Upper lobe of left lung (tissue), 6 donors: ENCODE results near the gene RBM10. TPM values are rescaled to one million over a fixed set of nuclear protein-coding genes. Genes with fewer than 3 reads are reported as not detected.

Source experiments
- ATAC-seq, 2 donors: fragments of 200-7000 bp; cut with Tn5 transposase; one replicate each; pipeline ENCODE4 v1.9.1; 2022; ENCODE audit warnings: mild to moderate bottlenecking in 2 of 2, moderate library complexity in 2 of 2; ENCODE audit not compliant: low FRiP score in 2 of 2
- DNase-seq, 2 donors: peaks; one replicate each; pipeline ENCODE4 v3.0.0-alpha.2; 2019 to 2020
- H3K27ac ChIP-seq, 4 donors: fragments of 200-600 bp; sonication (generic); one replicate each; pipeline ENCODE4 v1.5.1; 2016 to 2019
- H3K27me3 ChIP-seq, 4 donors: fragments of 200-600 bp; sonication (generic); one replicate each; pipeline ENCODE4 v1.5.1; 2017 to 2019
- H3K36me3 ChIP-seq, 4 donors: fragments of 200-600 bp; sonication (generic); one replicate each; pipeline ENCODE4 v1.5.1; 2016 to 2019
- H3K4me1 ChIP-seq, 4 donors: fragments of 200-600 bp; sonication (generic); one replicate each; pipeline ENCODE4 v1.5.1; 2018 to 2019
- H3K4me3 ChIP-seq, 4 donors: fragments of 200-600 bp; sonication (generic); one replicate each; pipeline ENCODE4 v1.5.1; 2017 to 2019; ENCODE audit warnings: mild to moderate bottlenecking in 2 of 4, moderate library complexity in 1 of 4
- H3K9me3 ChIP-seq, 4 donors: fragments of 200-600 bp; sonication (generic); one replicate each; pipeline ENCODE4 v1.5.1; 2018 to 2019
- EP300 ChIP-seq, 4 donors: sonication (generic); formaldehyde crosslinking; IDR thresholded peaks; one replicate each; pipeline ENCODE4 v1.5.1; 2017; ENCODE audit warnings: antibody characterized with exemption in 4 of 4, control low read depth in 2 of 4
- POLR2A ChIP-seq, 4 donors: fragments of 450-650 bp; IDR thresholded peaks; one replicate each; pipeline ENCODE4 v1.5.1; 2016 to 2017; ENCODE audit warnings: antibody characterized with exemption in 4 of 4, mild to moderate bottlenecking in 2 of 4
- POLR2AphosphoS5 ChIP-seq, 2 donors: sonication (generic); formaldehyde crosslinking; IDR thresholded peaks; one replicate each; pipeline ENCODE4 v1.5.1; 2017; ENCODE audit warnings: antibody characterized with exemption in 2 of 2
- WGBS, 2 donors: methylation state at CpG; one replicate each; pipeline ENCODE4 v1.1.5; 2017 to 2018; 5-methylcytosine and 5-hydroxymethylcytosine counted together
- total RNA-seq, 6 donors: library from RNA; depleted of rRNA in 4 of 6; stranded (reverse); fragments of >200 nt in 4 of 6; gene quantifications; one replicate each; pipeline versions ENCODE4 v1.1.0 to v1.2.1, GENCODE V29; 2016 to 2021
- TF ChIP-seq, protein P1 (sequence below), 6 experiments: fragments of 450-650 bp in 4 of 6; fragments of 200-600 bp in 2 of 6; sonication (generic) in 2 of 6; IDR thresholded peaks; one replicate each; pipeline ENCODE4 v1.5.1; 2016 to 2019; ENCODE audit warnings: antibody characterized with exemption in 6 of 6
- donor health status: DM: no; HTN: no; CAD: no; lungs with moderate emphysema.
- donor health status: DM: no; HTN: yes; CAD: no; lungs with severe emphysema.

RBM10 gene
- total RNA-seq, 6 donors from 2014 or later: 29.2 to 59.7 (median 32.5) TPM

DNA sequence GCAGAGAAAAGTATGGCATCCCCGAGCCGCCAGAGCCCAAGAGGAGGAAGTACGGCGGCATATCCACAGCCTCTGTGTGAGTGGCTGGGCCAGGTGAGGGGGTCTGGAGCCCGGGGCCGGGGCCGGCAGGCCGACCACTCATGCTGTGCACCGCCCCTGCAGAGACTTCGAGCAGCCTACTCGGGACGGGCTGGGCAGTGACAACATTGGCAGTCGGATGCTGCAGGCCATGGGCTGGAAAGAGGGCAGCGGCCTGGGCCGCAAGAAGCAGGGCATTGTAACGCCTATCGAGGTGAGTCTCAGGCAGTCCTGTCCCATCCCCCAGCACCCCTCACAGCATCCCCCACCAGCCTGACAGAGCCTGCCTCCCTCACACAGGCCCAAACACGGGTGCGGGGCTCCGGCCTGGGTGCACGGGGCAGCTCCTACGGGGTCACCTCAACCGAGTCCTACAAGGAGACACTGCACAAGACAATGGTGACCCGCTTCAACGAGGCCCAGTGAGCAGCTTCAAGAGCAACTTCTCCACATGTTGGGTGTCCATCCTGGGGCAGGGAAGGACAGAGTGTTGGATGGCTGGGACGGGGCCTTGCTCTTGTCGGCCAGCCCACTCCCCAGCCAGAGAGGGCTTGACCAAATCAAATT is 41.2 kb downstream of the RBM10 start:
- no peak for DNase-seq

DNA sequence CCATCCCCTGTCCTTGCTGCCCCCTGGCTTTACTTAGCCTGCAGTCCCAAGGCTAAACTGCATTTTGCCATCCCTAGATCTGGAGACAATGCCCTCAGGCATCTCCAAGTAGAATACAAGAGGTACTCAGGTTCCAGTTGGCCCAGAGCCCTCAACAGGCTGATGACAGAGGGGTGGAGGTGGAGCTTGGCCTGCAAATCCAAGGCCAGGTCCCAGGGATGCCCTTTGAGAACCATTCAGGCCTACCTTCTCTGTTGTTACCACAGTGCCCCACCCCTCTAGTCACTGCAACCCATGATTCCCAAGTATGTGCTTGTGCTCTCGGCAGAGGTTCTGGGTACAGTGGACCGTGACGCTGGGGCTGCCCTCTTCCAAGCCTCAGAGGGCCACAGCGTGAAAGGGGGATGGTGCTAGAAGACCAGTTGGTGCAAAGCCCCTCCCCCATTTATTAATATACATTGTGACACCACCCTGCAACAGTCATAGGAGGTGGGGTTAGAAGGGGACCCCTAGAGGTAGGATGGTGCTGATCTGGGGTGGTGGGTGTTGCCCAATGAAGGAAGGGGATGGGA is 42.2 kb downstream of the RBM10 start:
- H3K27me3 ChIP-seq: no peaks in the 10 kb centered on the region
- H3K36me3 ChIP-seq: peaks cover 0 to 43% (median 21%) of the 10 kb centered on the region in 4 donors
- DNase-seq (no peak), ATAC-seq (no peak)
- no peaks in the 10 kb centered on the region for H3K9me3 ChIP-seq
- H3K4me3 ChIP-seq: no peak overlapping the region
- peaks cover 0 to 10% (median 3%) of the 10 kb centered on the region in 4 donors for H3K4me1 ChIP-seq
- no peak overlapping the region for H3K27ac ChIP-seq
- 88 to 89% methylated on average over 1 to 4 of the region's 4 CpGs for WGBS, 2 donors
- no peak for TF ChIP-seq POLR2AphosphoS5 (IDR thresholded peaks at IDR 0.05)
- TF ChIP-seq POLR2A (IDR thresholded peaks at IDR 0.05): no peak
- TF ChIP-seq EP300 (IDR thresholded peaks at IDR 0.05): no peak
- TF ChIP-seq, protein P1, sequence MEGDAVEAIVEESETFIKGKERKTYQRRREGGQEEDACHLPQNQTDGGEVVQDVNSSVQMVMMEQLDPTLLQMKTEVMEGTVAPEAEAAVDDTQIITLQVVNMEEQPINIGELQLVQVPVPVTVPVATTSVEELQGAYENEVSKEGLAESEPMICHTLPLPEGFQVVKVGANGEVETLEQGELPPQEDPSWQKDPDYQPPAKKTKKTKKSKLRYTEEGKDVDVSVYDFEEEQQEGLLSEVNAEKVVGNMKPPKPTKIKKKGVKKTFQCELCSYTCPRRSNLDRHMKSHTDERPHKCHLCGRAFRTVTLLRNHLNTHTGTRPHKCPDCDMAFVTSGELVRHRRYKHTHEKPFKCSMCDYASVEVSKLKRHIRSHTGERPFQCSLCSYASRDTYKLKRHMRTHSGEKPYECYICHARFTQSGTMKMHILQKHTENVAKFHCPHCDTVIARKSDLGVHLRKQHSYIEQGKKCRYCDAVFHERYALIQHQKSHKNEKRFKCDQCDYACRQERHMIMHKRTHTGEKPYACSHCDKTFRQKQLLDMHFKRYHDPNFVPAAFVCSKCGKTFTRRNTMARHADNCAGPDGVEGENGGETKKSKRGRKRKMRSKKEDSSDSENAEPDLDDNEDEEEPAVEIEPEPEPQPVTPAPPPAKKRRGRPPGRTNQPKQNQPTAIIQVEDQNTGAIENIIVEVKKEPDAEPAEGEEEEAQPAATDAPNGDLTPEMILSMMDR (IDR thresholded peaks at IDR 0.05): no peak

More for the DNA sequence above, 41.2 kb downstream of the RBM10 start:
- Histone ChIP-seq H3K36me3 (peaks cover 5 to 53% (median 30%) of the 10 kb centered on the region in 4 donors), H3K27ac (no peak overlapping the region), H3K4me1 (peaks cover 0 to 1% (median 0%) of the 10 kb centered on the region in 4 donors), H3K4me3 (no peak overlapping the region), H3K9me3 (no peaks in the 10 kb centered on the region), H3K27me3 (no peaks in the 10 kb centered on the region)
- no peak for ATAC-seq
- TF ChIP-seq EP300 (IDR thresholded peaks at IDR 0.05) (no peak), POLR2AphosphoS5 (IDR thresholded peaks at IDR 0.05) (no peak), POLR2A (IDR thresholded peaks at IDR 0.05) (no peak)
- TF ChIP-seq, protein P1 (IDR thresholded peaks at IDR 0.05): no peak
- whole genome bisulfite sequencing, 2 donors: 87 to 95% methylated on average over 4 to 24 of the region's 27 CpGs

DNA sequence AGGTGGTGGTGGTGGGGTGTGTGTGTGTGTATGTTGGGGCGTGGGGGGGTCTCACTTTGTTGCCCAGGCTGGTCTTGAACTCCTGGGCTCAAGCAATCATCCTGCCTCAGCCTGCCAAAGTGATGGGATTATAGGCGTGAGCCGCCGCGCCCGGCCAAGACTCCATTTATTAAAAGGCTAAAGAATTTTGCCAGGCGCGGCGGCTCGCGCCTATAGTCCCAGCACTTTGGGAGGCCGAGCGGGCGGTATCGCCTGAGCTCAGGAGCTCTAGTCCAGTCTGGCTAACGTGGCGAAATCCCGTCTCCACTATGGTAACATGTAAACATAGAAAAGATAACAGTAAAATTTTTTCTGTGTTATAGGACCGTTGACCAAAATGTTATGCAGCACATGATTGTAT is 44.9 kb downstream of the RBM10 start:
- Histone ChIP-seq H3K27me3 (no peaks in the 10 kb centered on the region), H3K9me3 (no peaks in the 10 kb centered on the region), H3K27ac (no peak overlapping the region), H3K36me3 (peaks cover 0 to 24% (median 13%) of the 10 kb centered on the region in 4 donors), H3K4me3 (no peak overlapping the region), H3K4me1 (peaks cover 4 to 26% (median 13%) of the 10 kb centered on the region in 4 donors)
- 43 to 76% methylated on average over 3 to 19 of the region's 19 CpGs for WGBS, 2 donors
- DNase-seq (no peak), ATAC-seq (no peak)
- no peak for TF ChIP-seq POLR2AphosphoS5 (IDR thresholded peaks at IDR 0.05)
- no peak for TF ChIP-seq EP300 (IDR thresholded peaks at IDR 0.05)
- no peak for TF ChIP-seq POLR2A (IDR thresholded peaks at IDR 0.05)
- TF ChIP-seq, protein P1 (IDR thresholded peaks at IDR 0.05): no peak

DNA sequence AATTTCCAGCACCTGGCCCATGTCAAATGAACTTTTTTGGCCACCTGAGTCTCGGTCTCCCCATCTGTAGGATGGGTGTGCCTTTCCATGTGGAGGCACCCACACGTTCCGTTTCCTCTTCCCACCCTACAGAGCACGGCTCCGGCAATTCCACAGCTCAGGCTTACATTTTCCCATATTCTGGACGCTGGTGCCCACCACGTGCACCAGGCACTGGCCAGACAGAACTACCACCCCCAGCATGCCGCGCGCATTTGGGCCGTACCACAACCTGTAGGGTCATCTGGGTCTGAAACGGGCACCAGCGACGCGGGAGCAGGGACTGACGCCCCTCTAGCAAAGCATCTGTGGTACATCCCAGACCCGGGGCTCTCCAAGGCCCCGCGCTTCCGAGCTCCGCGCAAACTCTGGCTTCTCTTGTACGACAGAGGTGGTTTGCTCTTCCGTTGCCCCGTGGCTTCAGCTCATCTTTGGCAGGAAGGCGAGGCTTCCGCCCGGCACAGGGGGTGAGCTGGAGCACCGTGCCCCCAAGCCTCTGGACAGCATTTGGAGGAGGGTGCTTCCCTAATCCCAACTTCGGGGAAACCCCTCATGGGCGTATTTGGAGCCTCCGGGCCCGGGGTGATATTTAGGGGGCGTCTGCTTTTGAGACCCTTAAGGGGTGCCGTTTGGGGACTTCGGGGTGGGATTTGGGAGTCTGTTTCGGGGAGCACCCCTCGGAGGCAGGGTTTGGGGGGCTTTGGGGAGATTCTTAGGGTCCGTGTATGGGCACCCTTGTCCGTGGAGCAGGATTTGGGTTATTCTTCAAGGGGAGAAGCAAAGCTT is 45.6 kb downstream of the RBM10 start:
- H3K36me3 ChIP-seq: peaks cover 0 to 16% (median 9%) of the 10 kb centered on the region in 4 donors
- DNase-seq (peak; percentile 88 to 90), ATAC-seq (peak; percentile 87 to 93)
- H3K27ac ChIP-seq: peak overlapping the region in 2 of 4 donors; percentile 43 to 75
- H3K27me3 ChIP-seq: no peaks in the 10 kb centered on the region
- 0 to 28% methylated on average over 4 to 29 of the region's 40 CpGs for WGBS, 2 donors
- peak overlapping the region; percentile 43 to 68 (median 57) for H3K4me3 ChIP-seq
- H3K9me3 ChIP-seq: no peaks in the 10 kb centered on the region
- TF ChIP-seq EP300 (IDR thresholded peaks at IDR 0.05): no peak
- peak; percentile 37 to 72 for TF ChIP-seq POLR2AphosphoS5 (IDR thresholded peaks at IDR 0.05)
- TF ChIP-seq, protein P1 (IDR thresholded peaks at IDR 0.05): no peak
- TF ChIP-seq POLR2A (IDR thresholded peaks at IDR 0.05): peak in 1 of 4 donors; percentile 61
- H3K4me1 ChIP-seq: peaks cover 10 to 34% (median 21%) of the 10 kb centered on the region in 4 donors
